ENCODE results near the gene OBSL1. TPM values are rescaled to one million over a fixed set of nuclear protein-coding genes. Genes with fewer than 3 reads are reported as not detected.

The OBSL1 gene
- total RNA-seq, 1 experiment from 2014 or later: 51.9 TPM

Other genes starting within 250 kb of the OBSL1 start
- gene RESP18, start 238.8 kb downstream of the OBSL1 start, total RNA-seq (2014; rRNA removed; shearing (Covaris generic)): not detected in 2 replicates
- gene DNPEP, start 183.6 kb downstream of the OBSL1 start, total RNA-seq (2014; rRNA removed; shearing (Covaris generic)): 79.9 and 87.7 TPM in 2 replicates
- 0.68 and 1.2 TPM in 2 replicates for gene DES, start 153.2 kb downstream of the OBSL1 start, total RNA-seq (2014; rRNA removed; shearing (Covaris generic))
- 2.5 and 3.7 TPM in 2 replicates for gene SPEG, start 136.7 kb downstream of the OBSL1 start, total RNA-seq (2014; rRNA removed; shearing (Covaris generic))
- gene GMPPA, start 72.6 kb downstream of the OBSL1 start, total RNA-seq (2014; rRNA removed; shearing (Covaris generic)): 74.0 TPM in 2 replicates
- gene ASIC4, start 57.1 kb downstream of the OBSL1 start, total RNA-seq (2014; rRNA removed; shearing (Covaris generic)): not detected in 2 replicates
- 53.9 and 85.6 TPM in 2 replicates for gene CHPF, start 27.7 kb downstream of the OBSL1 start, total RNA-seq (2014; rRNA removed; shearing (Covaris generic))
- 0.86 and 1.9 TPM in 2 replicates for gene TMEM198, start 27.5 kb downstream of the OBSL1 start, total RNA-seq (2014; rRNA removed; shearing (Covaris generic))
- 0.35 TPM in 1 of 2 replicates, not detected in the other for gene INHA, start 771 bp upstream of the OBSL1 start, total RNA-seq (2014; rRNA removed; shearing (Covaris generic))
- gene STK11IP, start 26.3 kb upstream of the OBSL1 start, total RNA-seq (2014; rRNA removed; shearing (Covaris generic)): 5.4 and 8.7 TPM in 2 replicates
- 2.3 and 2.9 TPM in 2 replicates for gene SLC4A3, start 56.1 kb upstream of the OBSL1 start, total RNA-seq (2014; rRNA removed; shearing (Covaris generic))

All from H4 (cell line).